ENCODE data around the gene CXCL12. TPM values are rescaled to one million over a fixed set of nuclear protein-coding genes. Genes with fewer than 3 reads are reported as not detected.

Gene CXCL12
- 197 and 235 TPM in 2 replicates for total RNA-seq (ENCODE audit: low replicate concordance)

DNA sequence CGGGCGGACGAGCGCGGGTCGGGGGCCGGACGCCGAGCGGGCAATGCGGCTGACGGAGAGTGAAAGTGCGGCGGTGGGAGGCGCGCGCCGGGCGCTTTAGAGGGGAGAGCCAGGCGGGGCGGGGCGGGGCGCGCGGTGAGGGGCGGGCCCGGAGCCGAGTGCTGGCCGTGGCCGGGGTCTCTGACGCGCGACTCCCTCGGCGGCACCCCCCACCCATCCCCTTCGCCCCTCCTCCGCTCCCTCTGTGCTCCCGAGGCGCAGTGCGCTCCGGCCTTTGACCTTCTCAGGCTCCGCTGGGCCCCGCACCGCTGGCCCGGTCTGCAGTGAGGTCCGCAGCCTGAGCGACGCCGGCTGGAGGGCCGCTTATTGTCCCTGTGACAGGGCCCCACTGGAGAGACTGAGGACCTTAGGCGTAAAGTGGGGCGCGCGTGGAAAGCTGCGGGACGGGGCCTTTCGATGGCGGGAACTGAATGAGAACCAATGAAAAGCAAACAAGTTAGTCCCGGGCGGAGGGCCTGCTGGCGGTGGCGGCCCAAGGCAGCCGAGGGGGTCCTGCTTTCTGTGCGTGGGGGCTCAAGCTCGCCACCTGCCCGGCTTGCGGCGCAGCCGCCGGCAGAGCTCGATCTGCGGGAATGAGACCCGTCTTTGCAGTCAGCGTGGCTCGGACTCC is at the start of gene CXCL12:
Gene CXCL12, minus strand, starts transcription at position 72 of the 670 bp plus-strand sequence. CDS start 92 bp downstream, outside the sequence.

